GM23338 (cell line): ENCODE measurements around the gene TMEM209. TPM values are rescaled to one million over a fixed set of nuclear protein-coding genes. Genes with fewer than 3 reads are reported as not detected.

Source experiments
- ATAC-seq: fragments of 200-7000 bp; cut with Tn5 transposase; 3 replicates; pipeline ENCODE4 v1.9.1; 2020
- DNase-seq: peaks from one replicate; pipeline ENCODE4 v3.0.0-alpha.2; 2015; ENCODE audit warnings: low spot score
- H2AFZ ChIP-seq: fragments of 200-600 bp; sonication (generic); 2 replicates; pipeline ENCODE4 v1.8.0; 2016; ENCODE audit warnings: antibody characterized with exemption, mild to moderate bottlenecking, moderate library complexity
- H3F3A ChIP-seq: fragments of 200-600 bp; sonication (generic); replicated peaks from 2 replicates; pipeline ENCODE4 v1.8.0; 2017; ENCODE audit warnings: antibody characterized with exemption, mixed run types, low read depth
- H3K27ac ChIP-seq: fragments of 200-600 bp; sonication (generic); 2 replicates; pipeline ENCODE4 v1.6.1; 2016; ENCODE audit warnings: low read depth
- H3K27me3 ChIP-seq: fragments of 200-600 bp; sonication (generic); 2 replicates; pipeline ENCODE4 v1.8.0; 2016; ENCODE audit warnings: mild to moderate bottlenecking, mixed run types, moderate library complexity; ENCODE audit not compliant: insufficient read depth
- H3K36me3 ChIP-seq: fragments of 200-600 bp; sonication (generic); 2 replicates; pipeline ENCODE4 v1.8.0; 2016; ENCODE audit warnings: mild to moderate bottlenecking; ENCODE audit not compliant: insufficient read depth
- H3K4me1 ChIP-seq: fragments of 200-600 bp; sonication (generic); 2 replicates; pipeline ENCODE4 v1.8.0; 2016; ENCODE audit warnings: mild to moderate bottlenecking, moderate library complexity; ENCODE audit not compliant: insufficient read depth
- H3K4me2 ChIP-seq: fragments of 200-600 bp; sonication (generic); 2 replicates; pipeline ENCODE4 v1.7.1; 2017; ENCODE audit warnings: mixed run types
- H3K4me3 ChIP-seq: fragments of 200-600 bp; sonication (generic); 2 replicates; pipeline ENCODE4 v1.6.1; 2016; ENCODE audit warnings: mixed run types
- H3K79me2 ChIP-seq: fragments of 200-600 bp; sonication (generic); replicated peaks from 2 replicates; pipeline ENCODE4 v1.8.0; 2017; ENCODE audit warnings: mild to moderate bottlenecking; ENCODE audit not compliant: insufficient read depth
- H3K9me2 ChIP-seq: fragments of 200-600 bp; sonication (generic); 2 replicates; pipeline ENCODE4 v1.8.0; 2017; ENCODE audit not compliant: insufficient read depth
- H4K20me1 ChIP-seq: fragments of 200-600 bp; sonication (generic); replicated peaks from 2 replicates; pipeline ENCODE4 v1.8.0; 2017; ENCODE audit warnings: mild to moderate bottlenecking; ENCODE audit not compliant: insufficient read depth
- H3K27ac Mint-ChIP-seq: 2 replicates; pipeline ENCODE4 v1.8.0; 2020; ENCODE audit warnings: inconsistent platforms, mild to moderate bottlenecking, moderate library complexity, mixed read lengths
- H3K27me3 Mint-ChIP-seq: 3 replicates; pipeline ENCODE4 v1.8.0; 2022; ENCODE audit warnings: low read depth, mild to moderate bottlenecking, moderate library complexity, mixed read lengths, inconsistent platforms; ENCODE audit not compliant: insufficient read depth, poor library complexity
- H3K36me3 Mint-ChIP-seq: 3 replicates; pipeline ENCODE4 v1.8.0; 2021; ENCODE audit warnings: low read depth, mild to moderate bottlenecking, inconsistent platforms, moderate library complexity, mixed read lengths
- H3K4me1 Mint-ChIP-seq: 3 replicates; pipeline ENCODE4 v1.8.0; 2020; ENCODE audit warnings: mild to moderate bottlenecking, inconsistent platforms, mixed read lengths
- H3K4me3 Mint-ChIP-seq: 3 replicates; pipeline ENCODE4 v1.8.0; 2021; ENCODE audit warnings: moderate library complexity, mild to moderate bottlenecking, inconsistent platforms, mixed read lengths
- H3K9me3 Mint-ChIP-seq: 3 replicates; pipeline ENCODE4 v1.8.0; 2020; ENCODE audit warnings: moderate library complexity, mild to moderate bottlenecking, inconsistent platforms, mixed read lengths
- CREB1 ChIP-seq: fragments of 250-450 bp; sonication (Bioruptor Pico); IDR thresholded peaks from 2 replicates; pipeline ENCODE4 v1.5.0; 2020; ENCODE audit warnings: low read depth, mild to moderate bottlenecking, moderate library complexity
- ETS1 ChIP-seq: IDR thresholded peaks from 2 replicates; pipeline ENCODE4 v1.6.1; 2016; ENCODE audit warnings: antibody characterized with exemption
- EZH2 ChIP-seq: fragments of 200-600 bp; sonication (generic); IDR thresholded peaks from one replicate; pipeline ENCODE4 v1.8.0; 2017; ENCODE audit warnings: antibody characterized with exemption, mild to moderate bottlenecking, low read depth; ENCODE audit not compliant: unreplicated experiment
- EZH2phosphoT487 ChIP-seq: fragments of 200-600 bp; sonication (generic); IDR thresholded peaks from one replicate; pipeline ENCODE4 v1.8.1; 2018; ENCODE audit warnings: antibody characterized with exemption; ENCODE audit not compliant: unreplicated experiment
- JUNB ChIP-seq: IDR thresholded peaks from one replicate; pipeline ENCODE4 v1.6.1; 2016; ENCODE audit warnings: antibody characterized with exemption; ENCODE audit not compliant: unreplicated experiment
- NANOG ChIP-seq: IDR thresholded peaks from 2 replicates; pipeline ENCODE4 v1.6.1; 2016; ENCODE audit warnings: antibody characterized with exemption, borderline replicate concordance
- POLR2AphosphoS5 ChIP-seq: IDR thresholded peaks from 2 replicates; pipeline ENCODE4 v1.6.1; 2016; ENCODE audit warnings: antibody characterized with exemption, low read depth
- STAT1 ChIP-seq: IDR thresholded peaks from one replicate; pipeline ENCODE4 v1.6.1; 2016; ENCODE audit warnings: antibody characterized with exemption; ENCODE audit not compliant: unreplicated experiment
- ZNF114 ChIP-seq: fragments of 250-450 bp; sonication (Bioruptor Pico); IDR thresholded peaks from 2 replicates; pipeline ENCODE4 v1.5.0; 2020; ENCODE audit warnings: mild to moderate bottlenecking, moderate library complexity
- ZNF331 ChIP-seq: fragments of 250-450 bp; sonication (Bioruptor Pico); IDR thresholded peaks from 2 replicates; pipeline ENCODE4 v1.5.0; 2020; ENCODE audit warnings: low read depth, mild to moderate bottlenecking, moderate library complexity
- ZNF462 ChIP-seq: fragments of 250-450 bp; sonication (Bioruptor Pico); IDR thresholded peaks from 2 replicates; pipeline ENCODE4 v1.5.0; 2020; ENCODE audit warnings: mild to moderate bottlenecking, moderate library complexity
- polyA plus RNA-seq: library from polyadenylated mRNA; unstranded; fragments of >200 nt; fragmentation: Nextera tagmentation; extraction: Ambion mirVana; gene quantifications from 2 replicates; pipeline ENCODE4 v1.2.1, GENCODE V29; 2016
- total RNA-seq: library from RNA; depleted of rRNA; stranded (reverse); fragments of >200 nt; shearing (Covaris generic); gene quantifications from 2 replicates; pipeline ENCODE4 v1.2.3, GENCODE V29; 2014
- TF ChIP-seq, protein P1 (sequence below), 2 experiments: fragments of 200-600 bp in 1 of 2; sonication (generic) in 1 of 2; conservative IDR thresholded peaks; 2 replicates each; pipeline versions ENCODE4 v1.5.1 to v1.6.1; 2016 to 2017; ENCODE audit warnings: antibody characterized with exemption in 2 of 2, low read depth in 2 of 2, mild to moderate bottlenecking in 2 of 2, moderate library complexity in 1 of 2

The TMEM209 gene
- total and polyA plus RNA-seq, 2 experiments from 2014 or later = 18.6 to 26.2 TPM

- TF ChIP-seq, protein P1, sequence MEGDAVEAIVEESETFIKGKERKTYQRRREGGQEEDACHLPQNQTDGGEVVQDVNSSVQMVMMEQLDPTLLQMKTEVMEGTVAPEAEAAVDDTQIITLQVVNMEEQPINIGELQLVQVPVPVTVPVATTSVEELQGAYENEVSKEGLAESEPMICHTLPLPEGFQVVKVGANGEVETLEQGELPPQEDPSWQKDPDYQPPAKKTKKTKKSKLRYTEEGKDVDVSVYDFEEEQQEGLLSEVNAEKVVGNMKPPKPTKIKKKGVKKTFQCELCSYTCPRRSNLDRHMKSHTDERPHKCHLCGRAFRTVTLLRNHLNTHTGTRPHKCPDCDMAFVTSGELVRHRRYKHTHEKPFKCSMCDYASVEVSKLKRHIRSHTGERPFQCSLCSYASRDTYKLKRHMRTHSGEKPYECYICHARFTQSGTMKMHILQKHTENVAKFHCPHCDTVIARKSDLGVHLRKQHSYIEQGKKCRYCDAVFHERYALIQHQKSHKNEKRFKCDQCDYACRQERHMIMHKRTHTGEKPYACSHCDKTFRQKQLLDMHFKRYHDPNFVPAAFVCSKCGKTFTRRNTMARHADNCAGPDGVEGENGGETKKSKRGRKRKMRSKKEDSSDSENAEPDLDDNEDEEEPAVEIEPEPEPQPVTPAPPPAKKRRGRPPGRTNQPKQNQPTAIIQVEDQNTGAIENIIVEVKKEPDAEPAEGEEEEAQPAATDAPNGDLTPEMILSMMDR (conservative IDR thresholded peaks at IDR 0.05; ENCODE audit: low read depth in 2 of 2) = no peak
- no peak for TF ChIP-seq POLR2AphosphoS5
- no peak for TF ChIP-seq ZNF331 (CRISPR knock-in tag)
- no peak for TF ChIP-seq JUNB
- TF ChIP-seq EZH2phosphoT487 = no peak
- TF ChIP-seq NANOG = no peak
Measured at GRCh38 chr7:130160023-130160422, 45.2 kb downstream of the TMEM209 start (continued).

GRCh38 chr7:130157700-130158099, 47.5 kb downstream of the TMEM209 start:
- Histone ChIP-seq H2AFZ (no peak overlapping the region), H3K4me1 (no peaks in the 10 kb centered on the region), H3K9me2 (no peaks in the 10 kb centered on the region), H3K27me3 (no peaks in the 10 kb centered on the region), H4K20me1 (no peaks in the 10 kb centered on the region), H3F3A (0 out of 2 replicates have a peak, but pooled peaks cover 2% of the 10 kb centered on the region), H3K4me2 (no peak overlapping the region), H3K36me3 (no peaks in the 10 kb centered on the region), H3K79me2 (no peaks in the 10 kb centered on the region), H3K27ac (no peak overlapping the region), H3K4me3 (no peak overlapping the region)
- no peak overlapping the region for H3K27ac Mint-ChIP-seq
- H3K9me3 Mint-ChIP-seq = peaks cover 14% of the 10 kb centered on the region
- H3K36me3 Mint-ChIP-seq = peaks cover 54% of the 10 kb centered on the region
- no peaks in the 10 kb centered on the region for H3K4me1 Mint-ChIP-seq
- H3K27me3 Mint-ChIP-seq = peaks cover 10% of the 10 kb centered on the region
- no peak for DNase-seq
- TF ChIP-seq ZNF331 (CRISPR knock-in tag) = no peak
- no peak for TF ChIP-seq ZNF114 (CRISPR knock-in tag)
- TF ChIP-seq JUNB = no peak
- TF ChIP-seq STAT1 = no peak
- no peak for TF ChIP-seq EZH2phosphoT487
- no peak for TF ChIP-seq ETS1
- TF ChIP-seq POLR2AphosphoS5 = no peak
- TF ChIP-seq, protein P1 (conservative IDR thresholded peaks at IDR 0.05; ENCODE audit: low read depth in 2 of 2) = no peak
- no peak for TF ChIP-seq CREB1 (CRISPR knock-in tag)
- TF ChIP-seq ZNF462 (CRISPR knock-in tag) = no peak
- no peak for TF ChIP-seq NANOG
- no peak for TF ChIP-seq EZH2
- no peak overlapping the region for H3K4me3 Mint-ChIP-seq
- no peak for ATAC-seq
